MM.1S (cell line): Measurements from ENCODE around the gene GALNT7.

ENCODE experiments used
- EZH2 ChIP-seq: fragments of 300-600 bp; sonication (generic); optimal IDR thresholded peaks from 2 replicates; pipeline ENCODE3; 2017; ENCODE audit warnings: low read depth, mild to moderate bottlenecking, antibody characterized with exemption, low read length, mixed read lengths
- EZH2phosphoT487 ChIP-seq: fragments of 300-600 bp; sonication (generic); IDR thresholded peaks from 2 replicates; pipeline ENCODE4 v1.6.1; 2018; ENCODE audit warnings: antibody characterized with exemption, low read length
- TF ChIP-seq, protein P1 (sequence below): fragments of 300-600 bp; sonication (generic); IDR thresholded peaks from 2 replicates; pipeline ENCODE4 v1.5.1; 2016; ENCODE audit warnings: antibody characterized with exemption, low read length, mixed read lengths

DNA sequence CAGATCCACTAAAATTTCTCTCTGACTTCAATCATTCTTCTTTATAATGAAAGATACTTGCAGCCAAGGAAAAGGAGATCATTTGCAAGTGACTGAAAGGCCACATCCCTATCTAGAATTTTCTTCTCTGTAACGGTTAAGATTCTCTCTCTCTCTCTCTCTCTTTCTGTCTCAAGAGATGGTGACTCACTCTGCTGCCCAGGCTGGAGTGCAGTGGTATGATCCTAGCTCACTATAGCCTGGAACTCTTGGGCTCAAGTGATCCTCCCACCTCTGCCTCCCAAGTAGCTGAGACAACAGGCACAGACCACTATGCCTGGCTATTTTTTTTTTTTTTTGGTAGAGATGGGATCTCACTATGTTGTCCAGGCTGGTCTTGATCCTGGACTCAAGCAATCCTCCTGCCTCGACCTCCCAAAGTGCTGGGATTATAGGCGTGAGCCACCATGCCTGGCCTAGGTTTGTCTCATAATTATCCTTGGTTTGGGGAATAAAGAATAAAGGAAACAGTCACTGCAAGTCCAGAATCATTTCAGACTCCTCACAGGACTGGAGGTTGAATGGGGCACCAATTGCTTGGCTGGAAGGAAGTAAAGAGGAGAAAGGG, 33.3 kb upstream of the GALNT7 start:
- TF ChIP-seq, protein P1, sequence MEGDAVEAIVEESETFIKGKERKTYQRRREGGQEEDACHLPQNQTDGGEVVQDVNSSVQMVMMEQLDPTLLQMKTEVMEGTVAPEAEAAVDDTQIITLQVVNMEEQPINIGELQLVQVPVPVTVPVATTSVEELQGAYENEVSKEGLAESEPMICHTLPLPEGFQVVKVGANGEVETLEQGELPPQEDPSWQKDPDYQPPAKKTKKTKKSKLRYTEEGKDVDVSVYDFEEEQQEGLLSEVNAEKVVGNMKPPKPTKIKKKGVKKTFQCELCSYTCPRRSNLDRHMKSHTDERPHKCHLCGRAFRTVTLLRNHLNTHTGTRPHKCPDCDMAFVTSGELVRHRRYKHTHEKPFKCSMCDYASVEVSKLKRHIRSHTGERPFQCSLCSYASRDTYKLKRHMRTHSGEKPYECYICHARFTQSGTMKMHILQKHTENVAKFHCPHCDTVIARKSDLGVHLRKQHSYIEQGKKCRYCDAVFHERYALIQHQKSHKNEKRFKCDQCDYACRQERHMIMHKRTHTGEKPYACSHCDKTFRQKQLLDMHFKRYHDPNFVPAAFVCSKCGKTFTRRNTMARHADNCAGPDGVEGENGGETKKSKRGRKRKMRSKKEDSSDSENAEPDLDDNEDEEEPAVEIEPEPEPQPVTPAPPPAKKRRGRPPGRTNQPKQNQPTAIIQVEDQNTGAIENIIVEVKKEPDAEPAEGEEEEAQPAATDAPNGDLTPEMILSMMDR: no peak
- no peak for TF ChIP-seq EZH2
- no peak for TF ChIP-seq EZH2phosphoT487
